Measurements from ENCODE around the gene PYGO2. TPM values are rescaled to one million over a fixed set of nuclear protein-coding genes. Genes with fewer than 3 reads are reported as not detected.
A peak's percentile ranks its signal among the peaks of the same experiment; 100 is the strongest.

The PYGO2 gene
- total RNA-seq, 2 experiments from 2014 or later = 30.3 to 32.8 TPM

DNA sequence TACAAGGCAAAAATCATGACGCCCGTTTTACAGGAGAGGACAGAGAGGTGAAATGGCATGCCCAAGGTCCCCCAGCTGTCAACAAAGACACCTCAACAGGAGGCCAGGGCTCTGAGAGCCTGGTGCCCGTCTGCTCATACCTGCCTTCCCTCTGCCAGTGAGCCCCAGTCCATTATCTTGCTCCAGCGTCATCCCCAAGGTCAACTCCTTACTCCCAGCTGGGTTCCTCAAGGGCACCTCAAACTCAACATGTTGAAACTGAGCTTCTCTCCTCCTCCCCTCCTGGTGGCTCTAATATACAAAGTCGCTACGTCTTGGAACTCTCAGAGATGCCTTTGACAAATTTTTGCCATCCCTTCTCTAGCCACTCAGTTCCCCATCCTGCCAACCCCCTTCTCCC is 8.9 kb downstream of the PYGO2 start:
- Histone ChIP-seq H3K27me3 (ENCODE audit: control insufficient read depth in 1 of 2, insufficient read depth in 2 of 2, low read length in 2 of 2) (no peaks in the 10 kb centered on the region), H3K4me1 (ENCODE audit: insufficient read depth, low read length) (peaks cover 97% of the 10 kb centered on the region), H3K27ac (ENCODE audit: low read depth in 1 of 2, low read length in 2 of 2) (peak overlapping the region; percentile 100), H3K36me3 (ENCODE audit: insufficient read depth, low read length) (peaks cover 52% of the 10 kb centered on the region), H3K9me3 (ENCODE audit: control insufficient read depth in 1 of 2, insufficient read depth in 1 of 2, low read length in 2 of 2) (no peaks in the 10 kb centered on the region), H3K4me3 (ENCODE audit: low read length) (peak overlapping the region; percentile 69)
- Mint-ChIP-seq H3K9me3 (no peaks in the 10 kb centered on the region), H3K27me3 (no peaks in the 10 kb centered on the region), H3K4me3 (peak overlapping the region; percentile 95), H3K36me3 (ENCODE audit: low read depth) (peaks cover 68% of the 10 kb centered on the region), H3K27ac (peak overlapping the region; percentile 96), H3K4me1 (ENCODE audit: low read depth) (peaks cover 64% of the 10 kb centered on the region)
- DNase-seq (peak in 2 of 14 experiments; percentile 32 to 35), ATAC-seq (ENCODE audit: poor library complexity) (no peak)
- ChIA-PET CTCF (interaction anchor here (0.8 to 5.3 kb wide), 8 partner anchors 8 to 132 kb away, joined by 3 to 38 read pairs (median 4); partner anchors contain the start of genes FLAD1, PMVK and PYGO2), POLR2A (interaction anchor here (0.9 to 6.6 kb wide), 8 partner anchors 9 to 220 kb away, joined by 4 to 72 read pairs (median 6); partner anchors contain the start of genes FLAD1, KRTCAP2, PYGO2 and ZBTB7B)
- intact Hi-C loops (cut with DNase I, micrococcal nuclease) = loop anchor here in 1 of 2 experiments (10.0 kb wide), 1 partner anchor 132 kb away; no protein-coding TSS in a partner anchor
- TF ChIP-seq, protein P1, sequence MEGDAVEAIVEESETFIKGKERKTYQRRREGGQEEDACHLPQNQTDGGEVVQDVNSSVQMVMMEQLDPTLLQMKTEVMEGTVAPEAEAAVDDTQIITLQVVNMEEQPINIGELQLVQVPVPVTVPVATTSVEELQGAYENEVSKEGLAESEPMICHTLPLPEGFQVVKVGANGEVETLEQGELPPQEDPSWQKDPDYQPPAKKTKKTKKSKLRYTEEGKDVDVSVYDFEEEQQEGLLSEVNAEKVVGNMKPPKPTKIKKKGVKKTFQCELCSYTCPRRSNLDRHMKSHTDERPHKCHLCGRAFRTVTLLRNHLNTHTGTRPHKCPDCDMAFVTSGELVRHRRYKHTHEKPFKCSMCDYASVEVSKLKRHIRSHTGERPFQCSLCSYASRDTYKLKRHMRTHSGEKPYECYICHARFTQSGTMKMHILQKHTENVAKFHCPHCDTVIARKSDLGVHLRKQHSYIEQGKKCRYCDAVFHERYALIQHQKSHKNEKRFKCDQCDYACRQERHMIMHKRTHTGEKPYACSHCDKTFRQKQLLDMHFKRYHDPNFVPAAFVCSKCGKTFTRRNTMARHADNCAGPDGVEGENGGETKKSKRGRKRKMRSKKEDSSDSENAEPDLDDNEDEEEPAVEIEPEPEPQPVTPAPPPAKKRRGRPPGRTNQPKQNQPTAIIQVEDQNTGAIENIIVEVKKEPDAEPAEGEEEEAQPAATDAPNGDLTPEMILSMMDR (IDR thresholded peaks at IDR 0.05) = no peak

DNA sequence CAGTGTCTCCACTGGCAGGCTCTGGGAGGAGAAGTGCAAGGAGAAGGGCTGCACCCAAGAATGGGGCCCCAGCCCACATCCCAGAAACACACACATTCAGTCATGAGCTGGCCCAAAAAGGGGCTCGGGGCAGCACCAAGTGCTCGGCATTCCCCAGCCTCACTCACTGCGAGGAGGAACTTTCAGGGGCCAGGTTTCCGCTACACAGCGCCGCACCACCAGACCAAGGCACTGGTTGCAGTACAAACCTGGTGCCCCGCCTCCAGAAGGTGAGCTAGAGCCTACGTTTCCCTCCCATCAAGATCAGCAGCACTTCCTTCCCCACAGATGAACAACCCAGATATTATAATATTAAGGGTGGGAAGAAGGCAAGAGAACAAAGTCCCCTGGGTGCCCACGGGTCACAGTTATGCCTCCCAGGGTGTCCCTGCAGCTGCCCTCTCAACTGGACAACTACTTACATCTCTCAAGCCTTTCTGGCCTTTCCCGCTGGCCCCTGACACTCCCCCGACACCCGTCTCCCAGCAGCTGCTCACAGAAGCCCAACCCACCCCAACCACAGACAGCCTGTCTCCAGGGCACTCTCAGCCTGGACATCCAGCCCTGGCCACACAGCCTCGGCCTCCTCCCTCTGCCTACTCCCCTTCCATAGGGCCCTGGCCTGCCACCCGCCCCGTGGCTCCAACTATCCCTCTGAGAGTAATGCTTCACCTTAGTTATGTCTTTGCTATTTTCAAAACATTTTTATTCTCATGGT is 9.5 kb downstream of the PYGO2 start:
- no peaks in the 10 kb centered on the region for H3K9me3 Mint-ChIP-seq
- peak overlapping the region; percentile 95 for H3K4me3 Mint-ChIP-seq
- Histone ChIP-seq H3K4me3 (ENCODE audit: low read length) (peak overlapping the region; percentile 69), H3K27ac (ENCODE audit: low read depth in 1 of 2, low read length in 2 of 2) (peak overlapping the region; percentile 100), H3K27me3 (ENCODE audit: control insufficient read depth in 1 of 2, insufficient read depth in 2 of 2, low read length in 2 of 2) (no peaks in the 10 kb centered on the region), H3K4me1 (ENCODE audit: insufficient read depth, low read length) (peaks cover 93% of the 10 kb centered on the region), H3K9me3 (ENCODE audit: control insufficient read depth in 1 of 2, insufficient read depth in 1 of 2, low read length in 2 of 2) (no peaks in the 10 kb centered on the region), H3K36me3 (ENCODE audit: insufficient read depth, low read length) (peaks cover 55% of the 10 kb centered on the region)
- peaks cover 74% of the 10 kb centered on the region for H3K36me3 Mint-ChIP-seq (ENCODE audit: low read depth)
- DNase-seq (peak; percentile 46 to 90 (median 66)), ATAC-seq (ENCODE audit: poor library complexity) (peak; percentile 45)
- peak overlapping the region; percentile 96 for H3K27ac Mint-ChIP-seq
- ChIA-PET POLR2A (interaction anchor here (0.9 to 6.6 kb wide), 8 partner anchors 9 to 221 kb away, joined by 4 to 72 read pairs (median 6); partner anchors contain the start of genes FLAD1, KRTCAP2, PYGO2 and ZBTB7B), CTCF (interaction anchor here (0.8 to 5.3 kb wide), 8 partner anchors 9 to 133 kb away, joined by 3 to 38 read pairs (median 4); partner anchors contain the start of genes FLAD1, PMVK and PYGO2)
- H3K4me1 Mint-ChIP-seq (ENCODE audit: low read depth) = peaks cover 64% of the 10 kb centered on the region
- intact Hi-C loops (cut with DNase I, micrococcal nuclease) = loop anchor here in 1 of 2 experiments (10.0 kb wide), 1 partner anchor 133 kb away; no protein-coding TSS in a partner anchor
- no peaks in the 10 kb centered on the region for H3K27me3 Mint-ChIP-seq
- TF ChIP-seq, protein P1 (IDR thresholded peaks at IDR 0.05) = no peak

DNA sequence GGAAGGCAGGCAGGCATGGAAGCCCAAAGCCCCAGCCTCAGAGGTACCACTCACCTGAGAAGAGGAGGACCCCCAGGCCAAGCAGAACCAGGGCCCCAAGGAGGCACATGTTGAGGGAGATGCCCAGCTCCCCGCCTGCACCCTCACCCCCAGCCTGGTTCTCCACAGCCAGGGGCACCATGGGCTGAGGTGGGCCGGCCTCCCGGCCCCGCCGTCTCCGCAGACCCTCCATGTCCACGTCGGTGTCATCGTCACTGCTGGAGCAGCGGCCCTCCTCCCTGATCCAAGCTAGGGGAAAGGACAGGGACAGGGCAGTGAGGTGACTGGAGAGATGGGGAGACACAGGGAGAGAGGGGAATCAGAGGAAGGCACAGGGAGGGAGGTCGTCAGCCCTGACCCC is 13.5 kb downstream of the PYGO2 start:
- no peak for ATAC-seq (ENCODE audit: poor library complexity)
- POLR2A ChIA-PET = interaction anchor here (1.3 kb wide), 1 partner anchor 10 kb away, joined by 4 read pairs; no protein-coding TSS in a partner anchor
- CTCF ChIA-PET = interaction anchor here (0.5 to 1.6 kb wide), 4 partner anchors 10 to 51 kb away, joined by 3 read pairs; no protein-coding TSS in a partner anchor
- Mint-ChIP-seq H3K4me1 (ENCODE audit: low read depth) (peaks cover 50% of the 10 kb centered on the region), H3K27me3 (no peaks in the 10 kb centered on the region), H3K4me3 (no peak overlapping the region), H3K9me3 (no peaks in the 10 kb centered on the region), H3K27ac (no peak overlapping the region), H3K36me3 (ENCODE audit: low read depth) (peaks cover 88% of the 10 kb centered on the region)
- Histone ChIP-seq H3K4me1 (ENCODE audit: insufficient read depth, low read length) (peaks cover 79% of the 10 kb centered on the region), H3K27me3 (ENCODE audit: control insufficient read depth in 1 of 2, insufficient read depth in 2 of 2, low read length in 2 of 2) (no peaks in the 10 kb centered on the region), H3K36me3 (ENCODE audit: insufficient read depth, low read length) (peaks cover 72% of the 10 kb centered on the region), H3K27ac (ENCODE audit: low read depth in 1 of 2, low read length in 2 of 2) (peak overlapping the region; percentile 30 to 40), H3K9me3 (ENCODE audit: control insufficient read depth in 1 of 2, insufficient read depth in 1 of 2, low read length in 2 of 2) (no peaks in the 10 kb centered on the region), H3K4me3 (ENCODE audit: low read length) (no peak overlapping the region)
- peak in 1 of 14 experiments; percentile 29 for DNase-seq
- TF ChIP-seq, protein P1 (IDR thresholded peaks at IDR 0.05) = no peak
- intact Hi-C loops (cut with DNase I, micrococcal nuclease) = no loop called here
